ENCODE measurements around the gene CTIF.

The CTIF gene

GRCh38 chr18:48661421-48661820 is 122.6 kb downstream of the CTIF start:
- DNase-seq (ENCODE audit: insufficient read length, low spot score): no peak

GRCh38 chr18:48662011-48662661 is 123.3 kb downstream of the CTIF start:
- DNase-seq (ENCODE audit: insufficient read length, low spot score) (peak; percentile 63), FAIRE-seq (no peak)

More at GRCh38 chr18:48661421-48661820, 122.6 kb downstream of the CTIF start:
- no peak for FAIRE-seq

GRCh38 chr18:48663096-48663930 is 124.5 kb downstream of the CTIF start:
- no peak for FAIRE-seq
- no peak for DNase-seq (ENCODE audit: insufficient read length, low spot score)

GRCh38 chr18:48663931-48664847 is 125.4 kb downstream of the CTIF start:
- DNase-seq (ENCODE audit: insufficient read length, low spot score): peak; percentile 56
- peak; percentile 48 for FAIRE-seq

GRCh38 chr18:48665654-48666053 is 126.8 kb downstream of the CTIF start:
- no peak for DNase-seq (ENCODE audit: insufficient read length, low spot score)
- no peak for FAIRE-seq

GRCh38 chr18:48666613-48667012 is 127.8 kb downstream of the CTIF start:
- DNase-seq (ENCODE audit: insufficient read length, low spot score) (no peak), FAIRE-seq (no peak)

GRCh38 chr18:48667276-48668254 is 128.7 kb downstream of the CTIF start:
- DNase-seq (ENCODE audit: insufficient read length, low spot score) (no peak), FAIRE-seq (no peak)

GRCh38 chr18:48668466-48669179 is 129.8 kb downstream of the CTIF start:
- no peak for DNase-seq (ENCODE audit: insufficient read length, low spot score)
- FAIRE-seq: no peak

- FAIRE-seq (no peak), DNase-seq (ENCODE audit: insufficient read length, low spot score) (no peak)
Measured at GRCh38 chr18:48669180-48669675, 130.4 kb downstream of the CTIF start.

- FAIRE-seq: no peak
- no peak for DNase-seq (ENCODE audit: insufficient read length, low spot score)
Measured at GRCh38 chr18:48669991-48670750, 131.3 kb downstream of the CTIF start.

GRCh38 chr18:48670751-48671560 is 132.1 kb downstream of the CTIF start:
- DNase-seq (ENCODE audit: insufficient read length, low spot score): no peak
- FAIRE-seq: no peak

GRCh38 chr18:48671561-48671945 is 132.7 kb downstream of the CTIF start:
- no peak for FAIRE-seq

GRCh38 chr18:48672671-48673340 is 134.0 kb downstream of the CTIF start:
- DNase-seq (ENCODE audit: insufficient read length, low spot score) (no peak), FAIRE-seq (no peak)

More at GRCh38 chr18:48671561-48671945, 132.7 kb downstream of the CTIF start:
- no peak for DNase-seq (ENCODE audit: insufficient read length, low spot score)

GRCh38 chr18:48673456-48673852 is 134.6 kb downstream of the CTIF start:
- DNase-seq (ENCODE audit: insufficient read length, low spot score) (no peak), FAIRE-seq (no peak)

- no peak for FAIRE-seq
- no peak for DNase-seq (ENCODE audit: insufficient read length, low spot score)
Measured at GRCh38 chr18:48673853-48674721, 135.3 kb downstream of the CTIF start.

GRCh38 chr18:48674758-48675351 is 136.0 kb downstream of the CTIF start:
- no peak for FAIRE-seq
- no peak for DNase-seq (ENCODE audit: insufficient read length, low spot score)

Data from HTR-8/SVneo (cell line).